Measurements from ENCODE around the gene FAM217A. TPM values are rescaled to one million over a fixed set of nuclear protein-coding genes. Genes with fewer than 3 reads are reported as not detected.
A peak's percentile ranks its signal among the peaks of the same experiment; 100 is the strongest.

The FAM217A gene
- polyA plus RNA-seq, 3 donors = not detected

- H3K9ac ChIP-seq (ENCODE audit: insufficient read depth, low read length, poor library complexity, severe bottlenecking) = peak overlapping the region; percentile 83
- peak in 1 of 3 donors; percentile 7 for DNase-seq
- H3K27ac ChIP-seq (ENCODE audit: low read depth in 1 of 2, low read length in 2 of 2) = peak overlapping the region; percentile 90 to 99
- intact Hi-C loops (cut with micrococcal nuclease) = loop anchor here (5.0 kb wide), 1 partner anchor 115 kb away; the partner anchor contains the start of gene ECI2 (in 2 of the 2)
- Mint-ChIP-seq H3K9me3 (peaks cover 0 to 6% (median 0%) of the 10 kb centered on the region in 7 donors), H3K4me3 (peak overlapping the region; percentile 97 to 98), H3K27ac (peak overlapping the region; percentile 97 to 99 (median 99)), H3K27me3 (ENCODE audit: low read depth in 3 of 3) (no peaks in the 10 kb centered on the region), H3K36me3 (peaks cover 3 to 6% of the 10 kb centered on the region in 2 donors), H3K4me1 (peaks cover 64% of the 10 kb centered on the region)
- no peaks in the 10 kb centered on the region for H3K9me3 ChIP-seq (replicated peaks in 1 of 2; ENCODE audit: control insufficient read depth in 1 of 2, insufficient read depth in 1 of 2, low read length in 2 of 2)
- peak; percentile 8 for TF ChIP-seq CTCF (IDR thresholded peaks at IDR 0.05)
- peak overlapping the region; percentile 70 for H3K4me2 ChIP-seq (replicated peaks; ENCODE audit: extremely low read depth, low read length, poor library complexity, severe bottlenecking)
- peak overlapping the region; percentile 79 for H2AFZ ChIP-seq (ENCODE audit: insufficient read depth, low read depth, low read length, poor library complexity, severe bottlenecking)
- H3K36me3 ChIP-seq (replicated peaks in 1 of 2; ENCODE audit: control insufficient read depth in 1 of 2, insufficient read depth in 2 of 2, low read length in 2 of 2) = no peaks in the 10 kb centered on the region
- peaks cover 79% of the 10 kb centered on the region for H3K79me2 ChIP-seq (ENCODE audit: insufficient read depth, low read length)
- no peaks in the 10 kb centered on the region for H3K27me3 ChIP-seq (ENCODE audit: control insufficient read depth in 2 of 2, insufficient read depth in 2 of 2, low read length in 2 of 2)
- H4K20me1 ChIP-seq (ENCODE audit: insufficient read depth, low read length) = peaks cover 54% of the 10 kb centered on the region
- peaks cover 56 to 58% of the 10 kb centered on the region in 2 donors for H3K4me1 ChIP-seq (ENCODE audit: control insufficient read depth in 1 of 2, insufficient read depth in 2 of 2, low read length in 2 of 2)
- H3K4me3 ChIP-seq (replicated peaks in 1 of 3; ENCODE audit: low read depth in 2 of 3, low read length in 3 of 3) = peak overlapping the region; percentile 81 to 92 (median 85)
- 2% methylated on average over 7 of the region's 15 CpGs for WGBS (ENCODE audit: insufficient coverage)
Measured at GRCh38 chr6:4021854-4022695, 56.9 kb downstream of the FAM217A start.

- Mint-ChIP-seq H3K4me3 (peak overlapping the region; percentile 97 to 98), H3K27me3 (ENCODE audit: low read depth in 3 of 3) (no peaks in the 10 kb centered on the region), H3K4me1 (peaks cover 60% of the 10 kb centered on the region), H3K9me3 (peaks cover 0 to 6% (median 0%) of the 10 kb centered on the region in 7 donors), H3K36me3 (peaks cover 2 to 6% of the 10 kb centered on the region in 2 donors), H3K27ac (peak overlapping the region; percentile 97 to 99 (median 99))
- Histone ChIP-seq H3K4me3 (replicated peaks in 1 of 3; ENCODE audit: low read depth in 2 of 3, low read length in 3 of 3) (peak overlapping the region; percentile 81 to 92 (median 85)), H3K4me1 (ENCODE audit: control insufficient read depth in 1 of 2, insufficient read depth in 2 of 2, low read length in 2 of 2) (peaks cover 58 to 59% of the 10 kb centered on the region in 2 donors), H3K9me3 (replicated peaks in 1 of 2; ENCODE audit: control insufficient read depth in 1 of 2, insufficient read depth in 1 of 2, low read length in 2 of 2) (no peaks in the 10 kb centered on the region), H3K4me2 (replicated peaks; ENCODE audit: extremely low read depth, low read length, poor library complexity, severe bottlenecking) (peak overlapping the region; percentile 70), H3K27ac (ENCODE audit: low read depth in 1 of 2, low read length in 2 of 2) (peak overlapping the region; percentile 90 to 99), H3K36me3 (replicated peaks in 1 of 2; ENCODE audit: control insufficient read depth in 1 of 2, insufficient read depth in 2 of 2, low read length in 2 of 2) (no peaks in the 10 kb centered on the region), H3K79me2 (ENCODE audit: insufficient read depth, low read length) (peaks cover 79% of the 10 kb centered on the region), H3K27me3 (ENCODE audit: control insufficient read depth in 2 of 2, insufficient read depth in 2 of 2, low read length in 2 of 2) (no peaks in the 10 kb centered on the region), H3K9ac (ENCODE audit: insufficient read depth, low read length, poor library complexity, severe bottlenecking) (peak overlapping the region; percentile 83), H2AFZ (ENCODE audit: insufficient read depth, low read depth, low read length, poor library complexity, severe bottlenecking) (peak overlapping the region; percentile 79), H4K20me1 (ENCODE audit: insufficient read depth, low read length) (peaks cover 46% of the 10 kb centered on the region)
- intact Hi-C loops (cut with micrococcal nuclease) = loop anchor here (5.0 kb wide), 1 partner anchor 116 kb away; the partner anchor contains the start of gene ECI2 (in 2 of the 2)
- DNase-seq = peak; percentile 91 to 97 (median 95)
- WGBS (ENCODE audit: insufficient coverage) = under 1% methylated on average over 65 of the region's 65 CpGs
- peak; percentile 53 for TF ChIP-seq CTCF (IDR thresholded peaks at IDR 0.05)
Measured at GRCh38 chr6:4021133-4021853, 57.6 kb downstream of the FAM217A start.

All from CD14-positive monocyte (primary cell).